Erythroblast (primary cell): ENCODE measurements around the gene PSMD6.

ENCODE experiments used
- DNase-seq, 2 experiments: peaks; one replicate each; lab custom pipeline; 2025; lab: John Stamatoyannopoulos, UW
- GATA1 ChIP-seq: IDR thresholded peaks from 2 replicates; pipeline ENCODE4 v1.6.1; 2011; ENCODE audit warnings: low read depth, mild to moderate bottlenecking, control low read depth, low read length, moderate library complexity
- POLR2A ChIP-seq: IDR thresholded peaks from 2 replicates; pipeline ENCODE4 v1.6.1; 2011; ENCODE audit warnings: mild to moderate bottlenecking, low read length

Gene PSMD6

DNA sequence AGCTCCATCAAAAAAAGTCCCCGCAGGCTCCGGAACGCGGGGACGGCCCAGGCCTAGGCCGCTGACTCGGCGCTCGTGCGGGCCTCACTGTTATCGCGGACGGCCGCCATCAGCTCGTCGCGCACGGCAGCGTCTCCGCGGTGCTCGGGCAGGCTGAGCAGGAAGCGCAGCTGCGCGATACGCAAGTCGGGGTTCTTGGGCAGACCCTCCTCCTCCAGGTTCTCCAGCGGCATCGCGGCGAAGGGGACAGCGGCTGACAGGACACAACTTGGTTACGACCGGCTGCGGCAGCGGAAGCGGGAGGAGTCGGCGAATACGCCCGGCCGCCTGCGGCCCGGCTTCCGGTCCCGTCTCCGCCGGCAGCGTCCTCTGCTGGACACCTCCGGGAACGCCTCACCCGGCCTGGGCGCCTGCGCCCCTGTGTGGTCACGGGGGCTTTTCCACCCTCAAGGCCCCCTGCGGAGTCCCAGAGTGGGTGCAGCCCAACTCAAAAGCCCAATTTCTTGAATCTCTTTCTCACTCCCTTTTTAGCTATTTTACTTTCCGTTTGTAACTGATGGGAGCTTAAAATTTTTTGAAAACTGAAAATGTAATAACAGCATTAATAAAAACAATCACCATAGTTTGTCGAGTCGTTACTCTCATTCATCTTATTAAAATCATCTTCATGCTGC is at the start of gene PSMD6:
TSS of gene PSMD6 (minus strand) at position 308 of the 674 bp plus-strand sequence. CDS start at position 233, 75 bp downstream.
- peak; percentile 92 to 94 for DNase-seq
- TF ChIP-seq GATA1 (no peak), POLR2A (peak; percentile 88)

DNA sequence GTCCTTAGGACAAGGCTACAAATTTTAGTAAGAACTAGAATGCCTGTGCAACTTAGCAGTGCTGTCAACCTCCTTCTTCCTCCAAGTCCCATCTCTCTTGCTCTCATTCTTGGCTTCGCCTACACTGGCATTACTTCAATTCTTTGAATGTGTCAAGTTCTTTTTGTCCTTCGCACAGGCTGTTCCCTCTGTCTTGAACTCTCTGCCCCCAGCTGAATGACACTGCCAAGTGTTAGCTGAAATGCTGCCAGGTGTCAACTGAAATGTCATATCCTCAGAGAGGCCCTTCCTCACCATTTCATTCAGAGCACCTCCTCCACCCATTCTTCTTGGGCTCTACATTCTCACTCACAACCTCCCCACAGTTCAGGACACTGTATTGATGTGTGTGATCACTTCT is 48.8 kb upstream of the PSMD6 start:
- TF ChIP-seq GATA1: no peak
- no peak for TF ChIP-seq POLR2A
- DNase-seq: no peak

GRCh38 chr3:64070704-64071103 is 47.4 kb upstream of the PSMD6 start:
- TF ChIP-seq GATA1: no peak
- no peak for TF ChIP-seq POLR2A
- no peak for DNase-seq

DNA sequence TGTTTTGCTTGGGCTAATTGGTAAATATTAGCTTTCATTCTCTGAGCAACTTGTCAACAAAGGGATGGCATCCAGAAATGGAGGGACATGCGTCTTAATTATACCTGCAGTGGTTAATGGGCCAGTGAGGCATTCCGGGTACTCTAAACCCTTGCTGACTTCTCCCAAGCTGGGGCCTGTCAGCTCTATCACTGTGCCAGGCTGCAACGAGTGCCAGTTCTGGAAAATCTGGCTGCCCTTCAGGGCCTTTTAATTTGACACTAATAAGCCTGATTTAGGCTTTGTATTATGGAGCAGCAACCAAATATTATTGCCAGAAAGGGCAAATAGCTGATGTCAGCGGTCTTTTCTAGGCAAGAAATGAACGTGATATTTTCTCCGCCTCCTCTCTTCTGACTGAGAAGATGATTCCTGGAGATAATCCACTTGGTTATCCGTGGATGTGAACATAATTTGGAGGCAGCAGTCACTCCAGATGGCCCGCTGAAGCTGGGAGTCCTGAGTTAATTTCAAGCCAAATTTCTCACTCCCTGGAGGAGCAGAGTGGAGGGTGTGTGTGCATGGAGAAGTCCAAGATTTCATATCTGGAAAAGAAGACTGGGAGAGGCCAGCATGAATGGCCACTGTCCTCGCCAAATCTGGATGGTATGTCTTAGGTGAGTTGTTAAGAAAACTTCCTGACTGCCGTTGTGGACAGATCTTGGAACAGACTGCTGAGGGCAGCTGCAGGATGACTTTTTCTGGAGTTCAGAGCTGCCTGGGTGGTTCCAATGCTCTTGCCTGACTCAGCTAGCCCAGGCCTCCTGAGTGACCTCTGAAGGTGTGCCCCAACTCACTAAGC is 44.4 kb upstream of the PSMD6 start:
- no peak for TF ChIP-seq POLR2A
- no peak for TF ChIP-seq GATA1

GRCh38 chr3:64064804-64065203 is 41.5 kb upstream of the PSMD6 start:
- DNase-seq: no peak
- TF ChIP-seq POLR2A: no peak
- TF ChIP-seq GATA1: no peak

More for the DNA sequence above, 44.4 kb upstream of the PSMD6 start:
- DNase-seq: no peak

DNA sequence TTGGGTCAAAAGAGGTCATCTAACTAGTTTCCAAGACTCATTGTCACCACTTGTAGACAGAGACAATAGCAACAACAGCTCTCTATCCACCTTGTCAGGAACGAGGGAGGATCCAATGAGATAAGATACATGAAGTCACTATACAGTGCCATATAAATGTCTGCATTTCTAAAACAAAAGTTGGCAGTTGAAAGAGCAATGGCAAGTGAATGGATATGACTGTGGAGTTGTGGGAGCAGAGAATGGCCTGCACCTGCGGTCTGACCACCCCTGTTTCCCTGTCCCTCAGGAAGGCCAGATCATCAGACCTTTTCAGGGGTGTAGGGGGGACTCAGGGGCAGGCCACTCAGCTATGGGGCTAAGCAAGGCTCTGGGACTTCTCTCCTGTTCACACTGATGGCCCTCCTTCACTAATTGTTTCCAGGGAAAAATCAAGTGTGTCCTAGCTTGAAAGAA is 40.7 kb upstream of the PSMD6 start:
- no peak for DNase-seq
- TF ChIP-seq POLR2A (no peak), GATA1 (no peak)

DNA sequence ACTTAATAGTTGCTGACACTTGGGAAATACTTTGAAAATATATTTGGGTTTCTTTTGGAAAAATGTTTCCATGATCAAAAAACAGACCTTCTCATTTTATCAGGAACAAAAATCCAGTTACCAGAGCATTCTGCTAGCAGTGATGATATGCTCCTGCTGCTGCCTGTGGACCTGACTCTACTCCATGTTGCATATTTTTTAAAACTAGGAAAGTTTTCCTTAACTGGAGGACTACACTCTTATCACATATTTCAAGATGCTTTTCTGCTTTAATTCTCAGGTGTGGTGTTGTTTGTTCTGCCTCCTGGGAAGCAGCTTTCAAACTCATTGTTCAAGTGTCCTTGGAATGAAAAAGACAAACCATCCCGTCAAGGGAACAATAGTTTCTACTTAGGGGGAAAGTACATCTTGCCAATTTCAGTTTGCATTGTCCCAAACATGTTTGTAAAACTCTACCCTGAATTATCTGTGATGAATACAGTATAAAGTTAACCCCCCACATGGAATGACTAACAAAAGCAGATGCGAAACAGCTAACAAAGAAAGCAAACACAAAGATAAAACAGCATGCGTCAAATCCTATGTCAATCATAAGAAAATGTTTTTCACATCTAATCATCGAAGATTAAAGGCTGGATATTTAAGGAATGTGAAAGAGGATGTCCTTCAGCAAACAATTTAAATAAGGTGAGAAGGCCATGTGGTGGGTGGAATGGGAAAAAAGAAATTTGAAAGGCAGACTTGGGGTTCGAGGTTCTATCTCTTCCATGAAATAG is 40.1 kb upstream of the PSMD6 start:
- DNase-seq: no peak
- no peak for TF ChIP-seq POLR2A
- no peak for TF ChIP-seq GATA1

- TF ChIP-seq POLR2A (no peak), GATA1 (no peak)
- DNase-seq: no peak
Observed at GRCh38 chr3:64061628-64062027, 38.3 kb upstream of the PSMD6 start.

GRCh38 chr3:64059484-64060175 is 36.3 kb upstream of the PSMD6 start:
- DNase-seq: no peak
- TF ChIP-seq GATA1 (no peak), POLR2A (no peak)

GRCh38 chr3:64058566-64058965 is 35.3 kb upstream of the PSMD6 start:
- DNase-seq: no peak
- TF ChIP-seq POLR2A (no peak), GATA1 (no peak)

GRCh38 chr3:64057231-64057630 is 33.9 kb upstream of the PSMD6 start:
- no peak for DNase-seq

DNA sequence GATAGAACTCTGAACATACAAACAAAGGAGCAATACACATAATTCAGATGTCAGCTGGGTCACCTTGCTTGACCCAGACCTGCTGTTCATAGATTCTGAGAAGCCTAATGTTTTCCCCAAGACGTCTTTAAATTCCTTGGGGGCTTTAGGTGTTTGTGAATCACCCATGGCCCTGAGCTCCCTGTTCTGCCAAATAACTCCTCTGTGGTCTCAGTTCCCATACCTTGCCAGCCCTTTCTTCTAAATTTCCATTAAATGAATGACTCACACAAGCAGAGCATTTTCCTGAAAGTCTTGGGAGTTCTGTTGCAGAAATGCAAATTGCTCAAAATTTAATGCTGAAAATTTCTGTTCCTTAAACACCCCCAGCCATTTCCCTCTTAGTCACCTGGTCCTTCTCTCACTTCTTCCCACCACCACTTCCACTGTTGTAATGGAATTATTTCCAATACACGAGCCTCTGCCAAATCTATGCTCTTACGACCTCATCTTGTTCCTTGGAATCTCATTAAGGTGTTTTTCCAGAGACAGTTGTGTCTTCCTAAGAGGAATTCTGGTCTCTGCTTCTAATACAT is 33.4 kb upstream of the PSMD6 start:
- no peak for TF ChIP-seq GATA1
- TF ChIP-seq POLR2A: no peak
- DNase-seq: no peak

More at GRCh38 chr3:64057231-64057630, 33.9 kb upstream of the PSMD6 start:
- TF ChIP-seq GATA1: no peak
- no peak for TF ChIP-seq POLR2A

DNA sequence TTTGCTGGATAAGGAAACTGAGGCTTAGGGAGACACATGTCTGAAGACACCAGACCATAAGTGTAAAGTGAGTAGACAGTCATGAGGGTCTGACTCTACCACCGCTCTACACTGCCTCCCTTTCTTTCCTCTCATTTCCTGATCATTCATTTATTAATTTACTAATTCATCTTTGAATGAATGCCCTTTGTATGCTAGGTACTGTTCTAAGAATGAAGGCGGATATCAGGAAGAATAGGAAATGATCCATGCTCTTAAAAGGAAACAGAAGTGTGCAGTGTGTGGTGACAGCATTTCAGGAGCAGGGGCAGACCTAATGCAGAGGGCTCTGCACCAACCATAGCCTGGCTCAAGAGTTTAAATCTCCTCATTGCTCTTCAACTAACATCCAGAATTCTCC is 31.8 kb upstream of the PSMD6 start:
- no peak for DNase-seq
- TF ChIP-seq GATA1 (no peak), POLR2A (no peak)
